Stimulated activated CD8-positive, alpha-beta memory T cell treated with anti-CD3 and anti-CD28 coated beads, Interleukin-4, amount 100 ng/mL, for 48 hours (primary cell): ENCODE data around the gene AMOT.
A peak's percentile ranks its signal among the peaks of the same experiment; 100 is the strongest.
"Not testable (repeated sequence)": the region's sequence is repeated elsewhere in the genome, so short reads cannot be mapped to it uniquely, and the experiment has no call there.

Experiments
- DNase-seq: peaks from one replicate; pipeline ENCODE4 v3.0.0-alpha.2; 2020

AMOT gene, protein sequence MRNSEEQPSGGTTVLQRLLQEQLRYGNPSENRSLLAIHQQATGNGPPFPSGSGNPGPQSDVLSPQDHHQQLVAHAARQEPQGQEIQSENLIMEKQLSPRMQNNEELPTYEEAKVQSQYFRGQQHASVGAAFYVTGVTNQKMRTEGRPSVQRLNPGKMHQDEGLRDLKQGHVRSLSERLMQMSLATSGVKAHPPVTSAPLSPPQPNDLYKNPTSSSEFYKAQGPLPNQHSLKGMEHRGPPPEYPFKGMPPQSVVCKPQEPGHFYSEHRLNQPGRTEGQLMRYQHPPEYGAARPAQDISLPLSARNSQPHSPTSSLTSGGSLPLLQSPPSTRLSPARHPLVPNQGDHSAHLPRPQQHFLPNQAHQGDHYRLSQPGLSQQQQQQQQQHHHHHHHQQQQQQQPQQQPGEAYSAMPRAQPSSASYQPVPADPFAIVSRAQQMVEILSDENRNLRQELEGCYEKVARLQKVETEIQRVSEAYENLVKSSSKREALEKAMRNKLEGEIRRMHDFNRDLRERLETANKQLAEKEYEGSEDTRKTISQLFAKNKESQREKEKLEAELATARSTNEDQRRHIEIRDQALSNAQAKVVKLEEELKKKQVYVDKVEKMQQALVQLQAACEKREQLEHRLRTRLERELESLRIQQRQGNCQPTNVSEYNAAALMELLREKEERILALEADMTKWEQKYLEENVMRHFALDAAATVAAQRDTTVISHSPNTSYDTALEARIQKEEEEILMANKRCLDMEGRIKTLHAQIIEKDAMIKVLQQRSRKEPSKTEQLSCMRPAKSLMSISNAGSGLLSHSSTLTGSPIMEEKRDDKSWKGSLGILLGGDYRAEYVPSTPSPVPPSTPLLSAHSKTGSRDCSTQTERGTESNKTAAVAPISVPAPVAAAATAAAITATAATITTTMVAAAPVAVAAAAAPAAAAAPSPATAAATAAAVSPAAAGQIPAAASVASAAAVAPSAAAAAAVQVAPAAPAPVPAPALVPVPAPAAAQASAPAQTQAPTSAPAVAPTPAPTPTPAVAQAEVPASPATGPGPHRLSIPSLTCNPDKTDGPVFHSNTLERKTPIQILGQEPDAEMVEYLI

DNA sequence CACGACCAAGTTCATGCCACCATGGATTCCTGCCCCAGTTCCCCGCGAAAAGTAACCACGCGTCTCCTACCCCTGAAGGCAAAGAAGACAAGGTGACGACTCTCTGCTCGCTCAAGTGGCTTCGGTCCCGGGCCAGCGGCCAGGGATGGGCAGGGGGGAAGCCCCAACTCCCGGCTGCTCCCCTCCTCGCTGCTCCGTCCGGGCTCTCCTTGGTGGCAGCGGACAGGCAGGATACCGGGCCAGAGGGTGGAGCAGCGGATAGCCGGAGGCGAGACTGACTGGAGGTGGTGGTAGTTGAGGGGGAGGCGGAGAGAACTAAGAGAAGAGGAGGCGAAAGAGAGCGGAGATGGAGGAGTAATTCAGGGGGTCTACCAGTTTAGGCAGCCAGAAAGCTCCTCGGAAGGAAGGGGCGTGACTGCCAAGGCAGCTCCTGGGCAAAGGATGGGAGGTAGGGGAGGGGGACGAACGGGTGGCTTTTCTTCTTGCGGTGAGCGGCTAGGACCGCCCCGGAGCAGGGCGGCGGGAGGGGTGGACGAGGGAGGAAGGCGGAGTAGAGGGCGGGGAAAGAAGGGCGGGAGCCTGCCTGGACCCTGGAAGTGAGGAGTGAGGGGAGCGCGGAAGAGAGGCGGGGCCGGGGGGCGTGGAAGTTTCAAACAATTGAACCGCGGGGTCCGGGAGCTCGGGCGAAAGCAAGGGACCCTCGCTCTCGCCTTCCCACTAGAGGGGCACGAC is at the start of gene AMOT:
Gene AMOT (minus strand): TSS at position 450 of the 732 bp plus-strand sequence. CDS start 17,705 bp downstream, outside the sequence.
- DNase-seq, result peak; percentile 64

DNA sequence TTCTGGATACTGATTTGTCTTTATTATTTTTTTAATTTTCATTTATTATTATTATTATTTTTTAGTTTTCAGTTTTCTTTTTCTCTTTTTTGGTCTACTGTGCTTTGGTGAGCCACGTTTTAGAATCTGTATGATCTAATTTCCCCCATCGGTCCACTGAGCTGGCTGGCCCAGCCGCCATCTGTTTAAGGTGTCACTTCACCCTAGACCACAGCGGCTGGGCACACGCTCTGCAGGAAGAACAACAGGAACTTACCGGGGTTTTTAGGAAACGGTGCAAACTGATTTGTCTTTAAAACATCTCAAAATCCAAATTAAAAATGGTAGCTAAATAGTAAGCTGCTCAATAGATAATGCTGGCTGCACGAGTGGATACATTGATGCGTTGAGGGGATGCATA is 48.8 kb upstream of the AMOT start:
- no peak for DNase-seq

DNA sequence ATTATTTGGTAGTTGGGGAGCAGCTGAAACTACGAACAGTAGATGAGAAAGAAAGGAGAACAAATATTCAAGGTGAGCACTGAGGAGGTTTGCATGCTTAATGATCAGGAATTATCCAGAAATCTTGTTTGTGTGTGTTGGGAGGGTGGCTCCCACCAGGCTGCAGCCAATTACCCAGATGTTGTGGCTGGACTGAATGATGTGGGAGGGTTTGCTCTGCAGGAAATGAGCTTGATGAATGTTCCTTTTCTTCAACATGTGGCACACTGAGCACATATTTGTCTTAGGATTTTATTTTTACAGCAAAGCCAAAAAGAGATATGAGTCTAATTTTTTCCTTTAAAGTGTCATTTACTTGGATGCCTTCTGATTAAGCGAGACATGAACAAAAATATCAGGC is 48.3 kb upstream of the AMOT start:
- no peak for DNase-seq

DNA sequence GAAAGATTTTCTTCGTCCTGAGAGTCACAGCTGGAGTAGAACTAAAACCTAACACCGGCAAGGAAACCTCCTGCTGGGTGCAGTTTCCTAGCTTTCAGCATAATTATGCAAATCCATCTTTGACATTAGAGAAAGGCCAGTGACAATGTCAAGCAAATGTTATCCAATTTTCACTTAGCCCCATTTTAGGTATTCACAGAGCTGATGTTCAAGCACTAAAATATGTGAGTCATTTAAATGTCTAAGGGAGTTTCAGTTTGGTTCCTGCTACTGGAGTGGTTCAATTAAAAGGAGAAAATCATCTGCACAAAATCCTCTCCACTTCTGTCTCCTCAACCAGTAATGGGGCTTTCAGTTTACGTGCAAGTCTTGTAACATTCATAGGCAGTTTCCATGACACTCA is 37.1 kb upstream of the AMOT start:
- DNase-seq, result no peak

DNA sequence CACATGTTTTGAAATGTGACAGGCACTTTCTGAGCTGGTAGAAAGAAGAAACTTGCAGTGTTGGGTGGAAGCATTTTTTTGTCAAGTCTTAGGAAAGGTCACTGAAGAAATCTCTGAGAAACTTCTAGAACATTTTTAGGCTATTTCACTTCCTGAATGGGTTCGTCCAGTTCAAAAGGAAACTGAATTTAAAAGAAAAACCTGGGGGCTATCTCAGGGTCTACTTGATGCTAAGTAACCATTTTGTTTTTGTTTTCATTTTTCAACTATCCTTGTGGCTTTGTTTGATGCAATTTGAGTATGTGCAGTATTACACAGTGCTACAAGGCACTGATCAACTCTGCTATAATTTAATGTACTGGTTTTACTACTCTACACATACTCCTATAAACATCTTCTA is 34.0 kb upstream of the AMOT start:
- no peak for DNase-seq

DNA sequence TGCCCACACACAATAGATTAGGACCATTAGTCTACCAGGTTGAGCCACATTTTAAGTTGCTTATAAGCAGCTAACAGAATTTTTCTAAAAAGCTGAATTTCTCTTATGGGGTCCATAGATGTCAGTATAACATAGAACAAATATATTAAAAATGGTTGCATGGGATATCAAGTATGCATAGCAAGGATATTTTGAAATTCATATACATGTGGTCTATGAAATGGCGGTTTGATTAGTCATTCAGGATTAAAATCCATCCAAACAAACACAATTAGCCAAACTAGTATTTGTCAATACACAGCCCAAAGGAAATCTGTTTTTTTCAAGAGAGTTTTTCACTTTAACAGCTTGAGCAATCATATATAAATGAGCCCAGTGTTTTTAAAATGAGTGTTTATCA is 33.5 kb upstream of the AMOT start:
- DNase-seq, result no peak

DNA sequence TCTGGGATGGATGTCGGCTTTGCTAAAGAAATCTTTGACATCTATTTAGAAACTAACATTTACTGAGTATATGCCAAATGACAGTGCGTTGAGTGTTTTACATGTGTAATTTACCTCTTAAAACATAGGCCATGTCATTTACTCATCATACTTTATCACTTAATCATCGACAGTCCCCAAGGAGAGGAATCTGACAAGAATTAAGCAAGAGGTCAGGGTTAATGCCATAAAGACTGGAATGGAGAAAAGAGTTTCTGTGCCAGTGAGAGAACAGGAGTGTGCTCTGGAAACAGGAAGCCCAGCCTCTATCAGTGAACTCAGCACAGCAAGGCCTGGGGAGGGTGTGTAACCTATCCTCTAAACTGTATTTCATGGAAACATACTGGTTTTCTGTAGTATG is 28.0 kb upstream of the AMOT start:
- no peak for DNase-seq

DNA sequence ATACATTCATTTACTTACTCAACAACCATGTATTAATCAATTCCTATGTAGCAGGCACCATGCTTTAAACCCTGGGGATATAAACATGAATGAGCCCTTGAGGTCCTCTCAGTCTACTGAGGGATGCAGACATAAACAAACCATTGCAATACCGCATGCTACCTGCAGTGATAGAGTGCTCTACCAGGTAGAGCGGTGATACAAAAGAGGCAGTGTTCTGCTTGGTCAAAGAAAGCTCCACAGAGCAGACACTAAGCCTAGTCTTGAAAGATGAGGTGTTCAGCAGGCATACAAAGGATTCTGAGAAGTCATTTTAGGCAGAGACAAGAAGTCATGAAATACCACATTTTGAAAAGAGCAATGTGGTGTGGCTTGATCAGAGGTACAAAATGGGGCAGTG is 26.9 kb upstream of the AMOT start:
- no peak for DNase-seq

DNA sequence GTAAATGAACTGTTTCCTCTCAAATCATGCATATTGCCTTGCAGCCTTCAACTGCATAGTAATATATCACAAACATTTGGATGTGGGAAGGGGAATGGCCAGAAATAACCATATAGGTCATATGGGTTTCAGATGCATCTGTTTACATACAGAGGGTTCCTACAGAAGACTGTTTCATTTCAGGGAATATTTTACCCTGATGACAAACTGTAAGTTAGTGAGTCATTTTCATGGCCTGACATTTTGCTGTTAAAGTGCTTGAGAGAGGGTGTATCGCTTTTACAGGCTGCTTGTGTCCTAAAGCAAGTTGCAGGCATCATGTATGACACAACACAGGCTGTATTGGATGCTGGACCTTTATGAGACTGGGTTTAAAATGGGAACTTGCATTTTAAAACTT is 25.5 kb upstream of the AMOT start:
- DNase-seq, result no peak

DNA sequence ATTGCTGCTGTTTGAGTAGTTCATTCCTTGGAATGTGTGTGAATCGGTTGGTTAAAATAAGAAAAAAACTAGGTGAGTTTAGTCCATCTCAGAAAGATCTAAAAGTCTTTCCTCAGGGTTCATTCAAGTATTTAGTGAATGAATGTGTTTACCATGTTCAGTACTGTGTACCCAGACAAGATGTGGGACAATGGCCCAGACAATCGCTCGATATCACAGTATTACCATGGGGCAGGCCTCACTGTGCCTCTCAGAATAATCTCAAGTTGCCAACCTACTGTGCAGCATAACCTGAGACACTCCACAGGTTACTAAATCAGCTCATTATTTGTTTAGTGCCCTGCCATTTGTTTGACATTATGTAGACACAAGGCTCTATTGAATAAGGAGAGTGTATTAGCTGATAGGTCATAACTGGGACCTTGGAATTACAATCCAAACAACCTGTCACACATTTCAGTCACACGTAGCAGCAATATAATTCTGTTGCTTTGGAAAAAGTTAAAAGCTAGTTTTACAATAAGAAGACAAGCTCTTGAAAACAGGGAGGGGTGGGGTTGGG is 24.9 kb upstream of the AMOT start:
- no peak for DNase-seq

DNA sequence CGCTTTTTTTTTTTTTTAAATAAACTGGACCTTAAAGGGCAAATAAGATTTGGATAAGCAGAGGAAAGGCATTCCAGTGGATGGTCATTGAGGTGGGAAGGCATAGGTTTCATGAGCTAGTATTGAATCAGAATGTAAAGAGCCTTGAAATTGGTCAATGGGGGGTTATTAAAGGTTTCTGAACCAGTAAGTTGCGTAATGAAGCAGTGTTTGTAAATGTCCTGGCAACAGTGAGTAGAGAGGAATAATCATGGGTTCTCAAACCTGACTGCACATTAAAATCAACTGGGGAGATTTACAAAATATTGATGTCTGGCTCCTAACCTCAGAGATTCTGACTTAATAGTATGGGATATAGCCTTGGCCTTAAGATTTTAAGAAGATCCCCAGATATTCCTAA is 23.2 kb upstream of the AMOT start:
- no peak for DNase-seq

DNA sequence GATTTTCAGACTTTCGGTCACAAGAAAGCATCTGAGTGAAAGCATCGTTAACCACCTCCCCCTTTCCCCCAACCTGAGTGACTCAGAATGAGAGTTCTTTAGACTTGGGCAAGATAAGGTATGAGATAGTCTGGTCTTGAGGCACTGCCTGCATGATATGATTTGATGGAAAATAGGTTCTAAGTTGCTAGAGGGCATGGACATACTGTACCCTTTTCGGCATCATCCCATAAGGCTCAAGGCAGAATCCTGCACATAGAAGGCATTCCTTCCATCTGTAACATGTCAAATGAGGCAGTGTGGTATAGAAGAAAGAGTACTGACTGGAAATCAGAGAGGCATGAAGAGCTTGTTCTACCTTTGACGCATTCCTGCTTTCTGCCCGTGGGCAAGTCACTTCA is 16.8 kb upstream of the AMOT start:
- DNase-seq, result no peak

DNA sequence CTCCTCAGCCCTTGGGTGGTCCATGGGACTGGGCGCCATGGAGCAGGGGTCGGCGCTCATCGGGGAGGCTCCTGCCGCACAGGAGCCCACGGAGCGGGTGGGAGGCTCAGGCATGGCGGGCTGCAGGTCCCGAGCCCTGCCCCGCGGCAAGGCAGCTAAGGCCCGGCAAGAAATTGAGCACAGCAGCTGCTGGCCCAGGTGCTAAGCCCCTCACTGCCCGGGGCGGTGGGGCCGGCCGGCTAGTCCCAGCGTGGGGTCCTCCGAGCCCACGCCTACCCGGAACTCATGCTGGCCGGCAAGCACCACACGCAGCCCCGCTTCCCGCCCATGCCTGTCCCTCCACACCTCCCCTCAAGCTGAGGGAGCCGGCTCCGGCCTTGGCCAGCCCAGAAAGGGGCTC is 14.3 kb upstream of the AMOT start:
- not testable (repeated sequence) for DNase-seq

DNA sequence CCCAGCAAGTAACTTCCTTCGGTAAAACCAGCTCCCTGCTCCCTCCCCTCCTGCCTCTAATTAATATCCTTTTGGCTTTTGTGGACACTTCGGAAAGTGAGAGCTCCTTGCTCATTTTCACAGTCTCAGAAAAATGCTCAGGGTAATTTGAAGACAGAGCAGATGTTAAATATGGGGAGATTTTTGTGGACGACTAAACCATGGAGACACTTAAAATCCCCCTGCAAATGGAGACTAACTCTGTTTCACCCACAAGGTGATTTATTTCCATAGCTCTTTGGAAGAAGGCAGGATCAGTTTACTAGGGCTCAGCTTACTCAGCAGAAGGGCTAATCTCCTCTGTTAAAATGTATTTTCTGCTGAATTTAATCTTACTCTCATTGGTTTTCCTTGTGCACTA is 12.2 kb upstream of the AMOT start:
- no peak for DNase-seq

DNA sequence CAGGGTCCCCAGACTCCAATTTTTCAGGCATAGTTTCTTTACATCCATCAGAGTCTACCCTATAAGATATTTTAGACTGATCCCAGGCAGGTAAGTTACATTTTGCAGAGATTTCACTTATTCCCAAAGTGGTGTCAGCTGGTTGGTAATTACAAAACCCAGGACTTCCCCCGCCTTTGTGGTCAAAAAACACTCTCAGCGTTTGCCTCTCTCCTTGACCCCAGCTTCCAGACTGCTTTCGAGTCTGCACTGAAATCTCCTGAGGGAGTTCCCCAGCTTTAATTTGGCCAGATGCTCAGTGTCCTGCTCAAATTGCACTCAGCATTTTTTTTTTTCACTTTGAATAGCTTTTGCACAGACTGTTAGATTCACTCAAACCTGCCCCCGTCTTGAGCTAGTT is 11.2 kb upstream of the AMOT start:
- no peak for DNase-seq

DNA sequence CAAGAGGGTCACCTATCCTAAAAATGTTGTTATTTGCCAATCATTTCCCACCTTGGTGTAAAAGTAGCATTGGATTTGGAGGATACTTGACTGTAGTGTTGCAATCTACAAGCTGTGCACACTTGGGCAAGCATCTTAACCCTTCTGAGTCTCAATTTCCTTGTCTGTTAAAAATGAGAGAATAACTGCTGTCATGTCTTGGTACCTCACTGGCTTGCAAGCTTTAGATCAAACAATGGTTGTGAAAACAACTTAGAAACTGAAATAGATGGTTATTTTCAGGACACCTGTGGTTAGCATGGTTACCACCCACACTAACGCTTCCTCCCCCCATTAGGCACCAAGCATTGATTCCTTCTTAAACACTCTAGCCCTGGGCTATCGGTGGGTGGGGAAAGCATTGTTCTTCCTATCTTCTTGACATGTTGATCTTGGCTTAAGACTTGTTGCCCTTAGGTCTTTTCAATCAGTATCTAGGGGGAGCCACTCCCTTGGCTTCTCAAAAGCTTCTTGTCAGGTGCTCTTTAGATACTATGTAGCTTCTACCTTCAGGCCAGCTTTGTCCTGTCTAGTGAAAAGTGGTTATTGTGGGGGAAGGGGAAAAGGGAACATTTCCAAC is 10.6 kb upstream of the AMOT start:
- DNase-seq, result peak; percentile 24

DNA sequence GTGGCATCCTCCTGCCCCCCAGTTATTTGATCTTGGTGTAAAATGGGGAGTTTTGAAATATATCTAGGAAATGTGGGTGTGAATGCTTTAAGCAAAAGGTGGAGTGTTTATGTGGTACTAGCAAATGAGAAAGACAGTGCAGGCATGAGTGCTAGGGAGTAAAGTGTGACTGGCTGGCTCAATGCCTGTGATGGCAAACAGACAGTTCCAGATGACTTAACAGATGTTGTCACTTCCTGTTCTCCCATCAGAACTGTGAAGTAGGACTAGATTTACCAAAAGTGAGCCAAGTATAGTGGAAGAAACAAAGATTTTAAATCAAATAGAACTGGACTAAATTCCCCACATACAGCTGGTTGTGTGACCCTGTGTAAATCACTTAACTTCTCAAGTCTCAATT is 8.4 kb upstream of the AMOT start:
- no peak for DNase-seq

DNA sequence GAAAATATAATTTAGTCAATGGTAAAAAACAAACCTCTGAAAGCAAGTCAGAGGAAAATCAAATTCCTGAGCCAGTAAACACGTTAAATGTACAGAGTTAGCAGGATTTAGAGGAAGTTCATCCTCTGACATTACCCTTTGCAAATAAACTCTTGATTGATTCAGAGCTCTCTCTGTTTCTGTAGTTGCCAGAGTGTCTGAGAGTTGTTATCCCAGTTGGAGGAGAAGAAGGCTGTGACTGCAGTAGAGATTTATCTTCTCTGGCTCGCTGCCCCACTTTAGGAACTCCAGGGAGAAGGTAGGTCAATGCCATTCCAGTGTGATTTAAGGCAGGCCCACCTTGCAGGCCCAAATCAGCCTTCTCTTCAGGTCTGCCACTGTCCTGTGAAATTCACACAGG is 6.2 kb upstream of the AMOT start:
- no peak for DNase-seq

DNA sequence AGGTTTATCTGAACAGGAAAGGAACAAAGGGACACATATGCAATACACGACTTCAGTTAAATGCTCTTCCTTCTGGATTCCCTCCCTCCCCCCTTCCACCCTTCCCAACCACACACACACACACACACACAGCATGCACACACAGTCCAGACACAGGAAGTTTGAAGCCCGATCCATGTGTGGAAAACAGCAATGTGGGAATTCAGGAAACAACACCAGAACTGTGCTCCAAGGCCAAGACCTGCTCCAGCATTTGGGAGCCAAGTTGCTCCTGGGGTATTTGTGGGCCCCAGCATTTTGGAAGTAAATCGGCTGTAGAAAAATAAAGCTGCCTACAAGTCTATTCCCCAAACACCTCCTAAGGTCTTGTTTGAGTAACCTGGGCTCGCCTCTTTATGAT is 5.6 kb upstream of the AMOT start:
- DNase-seq, result no peak

DNA sequence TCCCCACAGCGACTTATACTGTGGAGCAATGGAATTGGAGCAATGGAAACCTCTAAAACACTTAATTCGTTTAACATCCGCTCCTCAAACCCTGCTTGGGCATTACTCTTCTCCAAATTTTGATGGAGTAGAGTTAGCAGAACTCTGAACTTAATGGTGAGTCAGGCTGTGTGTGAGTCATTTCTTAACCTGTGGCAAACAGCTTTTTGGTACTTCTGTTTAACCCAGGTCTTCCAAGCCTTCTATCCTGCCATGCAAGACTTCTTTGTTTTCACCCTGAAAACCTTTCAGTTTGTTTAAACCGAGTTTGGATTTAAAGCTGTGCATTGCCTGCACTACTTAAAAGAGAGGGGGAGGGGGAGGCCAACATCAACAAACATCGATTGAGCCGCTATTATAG is 3.6 kb upstream of the AMOT start:
- DNase-seq, result no peak

DNA sequence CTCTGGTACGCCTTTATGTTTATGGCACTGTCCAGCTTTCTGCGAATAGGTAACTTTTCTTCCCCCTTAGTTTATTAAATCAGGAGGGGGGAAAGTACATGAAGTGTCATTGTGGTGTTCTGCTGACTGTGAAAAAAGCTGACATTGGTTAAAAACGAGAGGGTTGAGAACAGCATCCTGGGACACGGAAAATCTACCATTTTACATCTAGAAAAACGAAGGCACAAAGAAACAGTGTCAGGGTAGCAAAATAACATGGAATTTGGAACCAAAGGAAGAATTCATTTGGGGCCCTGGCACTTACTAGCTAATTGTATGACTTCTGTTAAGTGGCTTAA is 1.2 kb upstream of the AMOT start:
- no peak for DNase-seq

DNA sequence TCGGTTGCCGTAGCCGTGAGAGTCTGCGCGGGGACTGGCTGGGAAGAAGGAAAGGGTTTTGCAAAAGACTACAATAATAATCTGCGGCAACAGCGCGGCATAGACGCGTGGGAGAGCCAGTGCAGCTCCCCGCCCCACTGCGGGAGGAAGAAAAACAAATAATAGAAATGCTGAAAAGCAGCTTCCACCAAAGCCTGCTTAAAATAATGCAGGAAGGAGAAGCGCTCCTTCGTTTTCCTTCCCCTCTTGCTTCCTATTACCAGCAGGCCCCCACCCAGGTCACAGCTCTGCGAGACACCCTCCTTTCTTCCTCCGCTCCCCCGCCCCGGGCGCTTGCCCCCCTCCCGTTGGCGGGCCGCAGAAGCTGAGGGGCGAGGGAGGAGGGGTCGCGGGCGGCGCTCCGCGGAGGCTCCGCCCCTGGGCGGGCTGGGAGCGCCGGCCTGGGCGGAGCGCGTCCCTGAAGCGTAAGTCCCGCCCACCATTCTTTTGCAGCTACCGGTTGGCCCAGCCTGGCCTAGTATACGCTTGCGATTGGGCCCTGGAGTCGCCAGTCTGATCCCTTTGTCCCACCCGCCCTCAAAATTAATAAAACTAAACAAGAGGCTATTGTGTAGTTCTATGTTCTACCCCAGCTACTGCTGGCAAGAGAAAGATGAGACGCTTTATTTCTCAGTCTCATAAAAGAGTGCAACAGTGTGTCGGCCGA is 636 bp upstream of the AMOT start:
- DNase-seq, result peak; percentile 73
